NCI-H2081 (cell line): ENCODE results near the gene BNIP1.
"Not testable (repeated sequence)": the region's sequence is repeated elsewhere in the genome, so short reads cannot be mapped to it uniquely, and the experiment has no call there.

ENCODE experiments used
- DNase-seq, 2 experiments: peaks; one replicate each; lab custom pipeline; 2025; lab: John Stamatoyannopoulos, UW

Gene BNIP1, protein sequence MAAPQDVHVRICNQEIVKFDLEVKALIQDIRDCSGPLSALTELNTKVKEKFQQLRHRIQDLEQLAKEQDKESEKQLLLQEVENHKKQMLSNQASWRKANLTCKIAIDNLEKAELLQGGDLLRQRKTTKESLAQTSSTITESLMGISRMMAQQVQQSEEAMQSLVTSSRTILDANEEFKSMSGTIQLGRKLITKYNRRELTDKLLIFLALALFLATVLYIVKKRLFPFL

DNA sequence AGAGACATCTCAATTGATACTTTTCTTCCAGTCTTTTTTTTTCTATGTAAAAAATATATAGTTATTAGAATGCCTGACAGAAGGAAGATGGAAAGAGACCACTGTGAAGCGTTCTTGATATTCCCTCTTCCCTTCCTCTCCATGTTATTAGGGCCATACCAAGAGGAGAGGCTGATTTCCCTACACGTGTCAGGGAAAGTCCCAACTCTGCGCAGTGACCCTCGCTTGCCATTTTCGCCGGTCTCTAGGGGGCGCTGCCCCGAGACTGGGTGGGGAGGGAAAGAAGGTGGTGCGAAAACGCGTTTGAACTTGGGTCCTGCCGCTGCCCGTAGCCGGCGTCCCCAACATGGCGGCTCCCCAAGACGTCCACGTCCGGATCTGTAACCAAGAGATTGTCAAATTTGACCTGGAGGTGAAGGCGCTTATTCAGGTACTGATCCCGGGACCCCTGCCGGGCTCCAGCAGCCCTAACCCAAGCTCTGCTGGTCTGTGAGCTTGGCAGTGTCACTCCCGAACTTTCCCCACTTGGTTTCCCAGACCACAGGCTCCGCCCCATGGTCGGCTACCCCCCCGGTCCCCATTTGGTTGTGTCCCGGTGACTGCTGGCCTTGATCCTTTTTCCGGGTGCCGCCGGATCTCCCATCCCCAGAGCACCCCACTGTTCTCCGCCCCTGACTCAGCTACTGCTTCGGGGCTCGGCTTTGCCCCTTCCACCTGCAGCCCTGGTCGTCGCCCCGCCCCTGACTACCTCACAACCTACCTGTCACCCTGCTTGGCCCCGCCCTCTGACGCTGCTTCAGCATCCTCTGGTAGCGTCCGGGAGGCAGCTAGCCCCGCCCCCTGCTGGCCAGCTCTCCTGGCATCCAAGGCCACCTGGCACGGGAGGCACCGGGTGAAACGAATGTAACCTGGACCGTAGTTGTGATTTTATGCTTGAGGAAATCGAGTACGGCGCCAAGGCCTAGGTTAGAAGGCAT lies at the start of gene BNIP1:
BNIP1 (plus strand) TSS at position 332 of the 977 bp plus-strand sequence; CDS start at position 347, 15 bp downstream.
- peak; percentile 95 for DNase-seq

DNA sequence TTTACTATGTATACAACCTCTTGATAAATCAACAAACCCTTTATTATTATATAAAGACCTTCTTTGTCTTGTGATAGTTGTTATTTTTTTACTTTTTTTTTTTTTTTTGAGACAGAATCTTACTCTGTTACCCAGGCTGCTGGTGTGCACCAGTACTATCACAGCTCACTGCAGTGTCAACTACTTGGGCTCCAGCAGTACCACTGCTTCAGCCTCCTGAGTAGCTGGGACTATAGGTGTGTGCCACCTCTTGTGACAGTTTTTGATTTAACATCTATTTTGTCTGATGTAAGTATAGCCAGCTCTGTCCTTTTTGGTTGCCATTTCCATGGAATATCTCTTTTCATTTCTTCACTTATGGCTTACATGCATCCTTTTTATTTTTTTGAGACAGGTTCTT lies 45.5 kb upstream of the BNIP1 start:
- no peak for DNase-seq

DNA sequence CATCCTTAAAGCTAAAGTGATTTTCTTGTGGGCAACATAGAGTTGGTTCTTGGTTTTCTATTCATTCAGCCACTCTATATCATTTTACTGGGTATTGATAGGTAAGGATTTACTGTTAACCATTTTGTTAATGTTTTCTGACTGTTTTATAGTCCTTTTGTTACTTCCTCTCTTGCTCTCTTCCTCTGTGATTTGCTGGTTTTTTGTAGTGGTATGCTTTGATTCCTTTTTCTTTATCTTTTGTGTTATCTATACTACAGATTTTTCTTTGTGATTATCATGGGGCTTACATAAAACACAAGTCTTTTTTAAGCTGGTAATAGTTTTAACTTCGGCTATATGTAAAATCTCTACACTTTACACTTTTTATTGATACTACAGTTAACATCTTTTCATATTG lies 44.9 kb upstream of the BNIP1 start:
- DNase-seq = no peak

DNA sequence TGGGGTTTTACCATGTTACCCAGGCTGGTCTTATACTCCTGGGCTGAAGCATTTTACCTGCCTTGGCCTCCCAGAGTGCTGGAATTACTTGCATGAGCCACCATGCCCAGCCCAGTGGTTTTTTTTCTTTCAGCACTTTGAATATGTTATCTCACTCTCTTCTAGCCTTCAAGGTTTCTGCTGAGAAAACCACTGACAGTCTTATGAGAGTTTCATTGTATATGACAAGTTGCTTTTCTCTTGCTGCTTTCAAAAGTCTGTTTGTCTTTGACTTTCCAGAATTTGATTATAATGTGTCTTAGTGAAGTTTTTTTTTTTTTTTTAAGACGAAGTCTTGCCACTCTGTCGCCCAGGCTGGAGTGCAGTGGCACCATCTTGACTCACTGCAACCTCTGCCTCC lies 43.1 kb upstream of the BNIP1 start:
- no peak for DNase-seq

DNA sequence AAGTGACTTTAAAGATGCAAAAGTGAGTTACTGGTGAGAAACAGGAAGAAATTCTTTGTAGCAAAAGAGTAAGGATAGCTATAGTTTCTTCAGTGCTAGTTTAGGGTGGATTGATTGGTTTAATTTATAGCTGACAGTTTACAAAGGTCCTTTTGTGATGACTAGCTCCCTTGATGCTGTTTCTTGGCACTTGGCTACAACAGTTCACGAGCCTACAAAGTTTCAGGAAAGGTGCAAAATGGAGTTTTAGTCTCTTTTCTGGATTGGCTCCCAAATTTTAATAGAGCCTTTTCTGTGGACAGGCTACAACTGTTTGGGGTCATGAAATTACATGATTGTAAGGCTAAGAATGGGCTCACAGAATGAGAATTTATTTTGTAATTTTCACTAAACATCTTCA lies 40.9 kb upstream of the BNIP1 start:
- no peak for DNase-seq

DNA sequence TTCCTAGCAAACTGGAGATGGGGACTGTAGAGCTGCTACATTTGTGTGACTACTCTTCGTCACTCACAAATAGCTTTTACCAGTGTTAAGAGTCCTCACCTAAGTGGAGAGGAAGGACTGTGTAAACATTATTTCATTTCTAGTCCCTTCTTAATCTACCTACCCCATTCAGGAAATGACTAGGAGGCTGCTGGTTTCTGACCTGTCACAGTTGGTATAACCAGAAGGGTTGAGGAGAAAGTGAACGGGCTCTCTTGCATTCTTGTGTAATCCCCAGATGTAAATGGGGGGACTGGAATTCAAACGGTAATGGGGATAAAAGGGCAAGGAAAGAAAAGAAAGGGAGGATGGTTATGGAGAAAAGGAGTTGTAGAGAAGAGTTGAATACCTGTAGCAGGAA lies 35.4 kb upstream of the BNIP1 start:
- no peak for DNase-seq

DNA sequence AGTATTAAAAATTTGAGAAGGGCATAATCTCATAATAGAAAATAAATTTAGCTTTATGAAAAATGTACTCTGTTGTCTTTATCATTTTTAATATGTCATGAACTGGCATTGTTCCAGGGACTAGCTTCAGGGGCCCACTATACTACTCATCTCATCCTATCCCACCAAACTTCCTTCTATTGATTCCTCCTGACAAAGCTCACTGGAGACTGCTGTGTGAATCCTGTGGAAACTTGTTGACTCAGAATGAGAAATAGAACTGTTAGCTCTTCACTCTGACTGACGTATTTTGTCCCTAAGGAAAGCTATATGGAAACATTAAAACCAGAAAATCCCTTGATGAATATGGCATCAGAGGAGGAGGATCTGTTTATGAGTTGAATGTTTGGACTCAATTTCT lies 29.8 kb upstream of the BNIP1 start:
- DNase-seq = no peak

DNA sequence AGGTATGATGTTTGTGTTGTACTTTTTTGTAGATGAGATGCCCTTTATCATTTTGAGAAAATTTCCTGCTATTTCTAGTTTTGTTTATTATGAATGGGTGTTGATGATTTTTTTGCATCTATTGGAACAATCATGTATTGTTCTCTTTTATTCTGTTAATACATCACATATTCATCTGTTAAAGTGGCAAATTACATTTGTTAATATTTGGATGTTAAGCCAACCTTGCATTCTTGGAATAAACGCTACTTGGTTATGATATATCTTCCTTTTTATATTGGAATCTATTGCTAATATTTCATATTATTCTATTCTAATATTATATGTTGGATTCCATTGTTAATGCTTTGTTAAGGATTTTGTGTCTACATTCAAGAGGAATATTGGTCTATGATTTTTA lies 24.6 kb upstream of the BNIP1 start:
- DNase-seq = no peak

DNA sequence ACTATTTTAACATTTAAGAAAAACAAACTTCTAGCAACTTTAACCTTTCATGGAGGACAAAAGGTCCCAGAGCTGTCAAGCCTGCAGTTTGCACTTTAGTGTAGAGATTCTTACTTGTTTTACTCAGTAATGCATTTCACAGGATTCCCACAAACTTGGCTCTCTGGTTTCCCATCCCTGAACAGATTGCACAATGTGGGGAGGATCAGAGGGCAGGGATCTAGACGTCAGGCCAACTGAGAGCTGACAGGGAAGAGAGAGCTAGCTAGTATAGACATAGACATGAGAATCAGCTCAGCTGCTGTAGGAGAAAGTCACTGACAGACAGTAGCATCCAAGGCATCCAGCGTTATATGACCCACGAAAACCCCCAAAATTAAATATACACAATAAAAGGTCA lies 20.9 kb upstream of the BNIP1 start:
- DNase-seq = no peak

DNA sequence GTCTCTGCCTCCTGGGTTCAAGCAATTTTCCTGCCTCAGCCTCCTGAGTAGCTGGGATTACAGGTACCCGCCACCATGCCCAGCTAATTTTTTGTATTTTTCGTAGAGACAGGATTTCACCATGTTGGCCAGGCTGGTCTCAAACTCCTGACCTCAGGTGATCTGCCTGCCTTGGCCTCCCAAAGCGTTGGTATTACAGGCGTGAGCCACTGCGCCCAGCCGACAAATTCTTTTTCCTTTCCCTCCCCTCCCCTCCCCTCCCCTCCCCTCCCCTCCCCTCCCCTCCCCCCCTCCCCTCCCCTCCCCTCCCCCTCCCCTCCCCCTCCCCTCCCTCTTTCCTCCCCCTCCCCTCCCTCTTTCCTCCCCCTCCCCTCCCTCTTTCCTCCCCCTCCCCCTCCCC lies 12.2 kb upstream of the BNIP1 start:
- not testable (repeated sequence) for DNase-seq

DNA sequence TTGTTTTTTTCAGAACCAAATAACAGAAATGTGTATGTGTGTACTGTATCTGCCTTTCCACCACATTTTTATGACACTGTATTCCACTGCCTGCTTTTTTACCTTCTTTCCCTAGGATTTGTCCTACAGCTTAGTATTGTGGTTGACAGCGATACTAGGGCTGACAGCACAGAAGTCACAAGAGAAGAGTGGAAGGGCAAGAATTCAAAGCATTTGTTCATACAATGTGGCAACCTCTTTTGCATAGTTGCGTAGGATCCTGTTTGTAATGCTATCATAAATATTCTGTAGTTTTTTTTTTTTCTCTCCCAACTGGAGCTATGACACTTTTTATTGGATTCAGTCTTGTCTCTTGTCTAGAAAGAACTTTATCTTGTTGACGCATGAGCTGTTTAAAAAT lies 5.6 kb upstream of the BNIP1 start:
- DNase-seq = no peak

DNA sequence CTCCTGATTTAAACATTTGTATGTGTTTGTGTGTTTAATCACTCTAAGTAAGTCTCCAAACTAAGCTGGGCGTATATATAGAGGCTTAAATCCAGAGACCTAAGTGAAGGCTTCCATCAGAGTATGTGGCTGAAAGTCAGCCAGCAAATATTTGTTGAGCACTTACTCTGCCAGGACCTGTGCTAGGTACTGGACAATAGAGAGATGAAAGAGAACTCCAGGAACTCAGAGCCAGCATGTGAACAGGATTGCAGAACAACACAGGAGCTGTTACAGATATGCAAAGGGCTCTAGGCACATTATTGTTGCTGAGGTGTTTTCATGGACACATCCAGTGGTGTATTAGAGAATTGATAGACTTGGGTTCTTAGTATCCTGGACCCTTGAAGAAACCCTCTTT lies 4.7 kb upstream of the BNIP1 start:
- DNase-seq = no peak

DNA sequence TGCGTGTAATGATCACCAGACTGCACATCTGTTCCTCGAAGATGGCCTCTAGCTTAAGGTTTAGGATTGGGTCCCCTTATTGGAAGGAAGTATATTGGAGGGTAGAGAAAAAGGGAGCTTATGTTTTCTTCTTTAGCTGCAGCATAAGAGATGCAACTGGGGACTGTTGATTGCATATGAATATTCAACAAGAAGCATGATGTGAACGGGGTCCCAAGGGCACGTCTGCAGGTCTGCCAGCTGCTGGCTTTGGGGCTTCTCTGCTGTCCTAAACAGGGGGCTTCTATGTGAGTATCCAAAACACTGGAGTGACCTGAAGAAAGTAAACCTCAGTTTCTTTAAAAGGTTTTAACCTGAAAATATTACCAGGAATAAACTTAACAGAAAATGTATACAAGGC lies 3.6 kb upstream of the BNIP1 start:
- no peak for DNase-seq

DNA sequence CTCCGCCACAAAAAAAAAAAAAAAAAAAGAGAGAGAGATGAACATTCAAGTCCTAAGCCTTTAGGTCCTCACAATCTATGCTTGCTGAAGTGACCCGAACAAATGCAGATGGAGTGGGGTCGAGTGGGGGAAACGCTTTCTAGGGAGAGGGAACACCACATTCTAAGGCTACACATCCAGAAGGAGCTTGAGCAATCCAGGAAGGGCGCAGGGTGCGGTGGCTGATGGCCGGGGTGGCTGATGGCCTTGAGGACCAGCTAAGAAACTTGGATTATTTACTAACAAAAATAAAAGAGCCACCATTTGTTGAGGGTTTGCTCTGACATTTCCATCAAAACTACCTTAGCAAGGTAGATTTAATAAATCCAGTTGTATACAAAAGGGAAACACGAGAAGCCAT lies 764 bp upstream of the BNIP1 start:
- DNase-seq = no peak

DNA sequence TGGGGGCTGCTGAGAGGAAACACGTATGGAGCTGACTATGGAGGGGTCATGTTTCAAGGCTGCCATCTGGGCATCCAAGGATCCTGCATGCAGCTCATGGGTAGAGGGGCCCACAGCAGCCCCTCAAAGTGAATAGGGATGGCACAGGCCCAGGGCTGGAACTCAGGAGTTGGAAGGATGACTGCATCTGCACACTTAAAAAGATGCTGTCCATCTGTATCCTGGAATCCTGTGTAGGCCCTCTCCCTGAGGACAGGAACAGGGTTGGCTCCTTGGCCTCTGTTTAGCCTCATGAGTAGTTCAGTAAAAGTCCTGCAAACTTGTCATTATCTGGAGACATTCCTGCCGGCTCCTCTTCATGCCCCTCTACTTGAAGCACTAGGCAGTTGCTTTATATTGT lies 4.0 kb downstream of the BNIP1 start:
- DNase-seq = no peak

DNA sequence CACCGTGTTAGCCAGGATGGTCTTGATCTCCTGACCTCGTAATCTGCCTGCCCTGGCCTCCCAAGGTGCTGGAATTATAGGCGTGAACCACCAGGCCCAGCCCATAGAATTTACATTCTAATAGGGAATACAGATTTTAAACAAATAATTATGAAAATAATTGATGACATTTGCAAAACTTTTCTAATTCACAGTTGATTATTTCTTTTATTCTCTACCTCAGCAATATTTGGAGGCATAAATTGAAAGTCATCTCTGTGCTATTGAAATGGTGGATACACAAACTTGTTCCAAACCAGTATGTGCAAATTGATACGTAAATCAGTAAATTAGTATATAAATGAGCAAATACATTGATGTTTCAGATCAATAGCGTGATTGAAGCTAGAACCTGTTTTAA lies 8.2 kb downstream of the BNIP1 start:
- DNase-seq = no peak

DNA sequence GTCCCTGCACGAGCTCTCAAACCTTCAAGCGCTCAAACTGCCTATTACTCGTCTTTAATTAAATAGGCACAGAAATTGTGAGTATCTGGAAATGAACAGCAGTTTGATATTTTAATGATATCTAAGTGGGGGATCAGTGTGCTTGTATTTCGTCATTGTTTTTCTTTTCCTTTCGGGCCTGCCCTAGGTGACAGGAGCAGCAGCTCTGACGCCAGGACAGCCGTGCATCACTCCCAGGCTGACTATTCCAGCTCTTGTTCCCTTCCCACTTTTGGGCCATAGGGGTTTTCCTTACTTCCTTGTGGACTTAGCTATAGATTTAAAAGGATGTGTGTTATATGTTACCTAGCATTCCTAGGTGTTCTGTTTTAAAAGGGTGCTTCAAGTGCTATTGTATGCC lies 9.5 kb downstream of the BNIP1 start:
- DNase-seq = no peak

DNA sequence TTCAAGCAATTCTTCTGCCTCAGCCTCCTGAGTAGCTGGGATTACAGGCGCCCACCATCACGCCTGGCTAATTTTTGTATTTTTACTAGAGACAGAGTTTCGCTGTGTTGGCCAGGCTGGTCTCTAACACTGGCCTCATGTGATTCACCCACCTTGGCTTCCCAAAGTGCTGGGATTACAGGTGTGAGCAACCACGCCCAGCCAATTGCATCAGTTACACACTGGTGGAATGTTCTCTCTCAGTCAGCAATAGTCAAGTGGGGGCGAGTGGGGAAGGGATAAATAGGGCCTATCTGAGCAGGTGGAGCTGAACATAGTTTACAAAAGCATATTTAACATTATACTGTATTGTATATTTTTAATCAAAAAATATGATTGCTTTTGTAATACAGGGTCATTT lies 10.3 kb downstream of the BNIP1 start:
- not testable (repeated sequence) for DNase-seq

DNA sequence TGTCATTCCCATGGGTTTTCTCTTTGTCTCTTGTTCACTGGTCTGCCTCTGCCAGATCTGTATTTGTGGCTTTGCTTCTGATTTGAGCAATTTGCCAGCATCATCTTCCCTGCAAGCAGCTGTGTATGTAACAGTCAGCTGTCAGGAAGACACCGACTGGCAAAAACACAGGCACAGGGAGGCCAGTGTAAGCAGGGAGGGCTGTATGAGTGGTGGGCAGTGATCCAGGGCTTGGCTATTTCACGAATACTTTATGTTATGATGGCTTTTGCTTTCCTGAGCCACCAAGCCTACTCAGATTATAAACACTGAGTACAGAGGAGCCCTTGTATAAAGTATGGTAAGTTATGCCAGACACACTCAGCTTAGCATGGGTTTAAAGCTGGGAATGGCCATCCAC lies 11.6 kb downstream of the BNIP1 start:
- DNase-seq = no peak

DNA sequence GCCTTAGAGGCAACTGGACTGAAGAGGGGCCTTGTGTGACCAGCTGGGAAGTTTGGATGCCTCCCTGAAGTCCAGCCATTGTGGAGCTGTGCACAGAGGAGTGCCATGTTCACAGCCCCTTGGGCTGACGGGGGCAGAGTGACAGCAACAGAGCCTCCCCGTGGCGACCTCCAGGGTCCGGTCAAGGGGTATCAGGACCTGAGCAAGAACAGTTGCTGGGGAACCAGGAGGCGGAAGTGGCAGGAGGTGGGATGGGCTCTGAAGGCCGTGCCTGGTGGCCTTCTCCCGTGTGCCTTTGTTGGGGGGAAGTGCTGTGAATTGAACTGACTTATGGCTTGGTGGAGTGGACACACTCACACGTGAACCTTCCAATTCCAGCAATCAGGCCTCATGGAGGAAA lies 14.0 kb downstream of the BNIP1 start:
- DNase-seq = no peak

DNA sequence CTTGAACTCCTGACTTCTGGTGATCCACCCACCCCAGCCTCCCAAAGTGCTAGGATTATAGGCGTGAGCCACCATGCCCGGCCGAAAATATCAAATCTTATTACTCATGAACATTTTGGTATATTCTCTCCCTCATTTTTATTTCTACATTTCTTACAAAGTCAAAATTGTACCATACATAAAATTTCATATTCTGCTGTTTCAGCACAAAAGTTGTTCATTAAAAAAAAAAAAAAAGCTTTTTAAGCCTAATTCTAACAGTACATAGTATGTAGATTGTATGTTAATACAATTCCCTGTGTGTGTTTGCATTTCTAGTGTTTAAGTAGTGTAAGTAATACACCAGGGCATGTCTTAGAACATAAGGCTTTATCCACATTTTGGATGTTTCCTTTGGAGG lies 14.9 kb downstream of the BNIP1 start:
- no peak for DNase-seq

DNA sequence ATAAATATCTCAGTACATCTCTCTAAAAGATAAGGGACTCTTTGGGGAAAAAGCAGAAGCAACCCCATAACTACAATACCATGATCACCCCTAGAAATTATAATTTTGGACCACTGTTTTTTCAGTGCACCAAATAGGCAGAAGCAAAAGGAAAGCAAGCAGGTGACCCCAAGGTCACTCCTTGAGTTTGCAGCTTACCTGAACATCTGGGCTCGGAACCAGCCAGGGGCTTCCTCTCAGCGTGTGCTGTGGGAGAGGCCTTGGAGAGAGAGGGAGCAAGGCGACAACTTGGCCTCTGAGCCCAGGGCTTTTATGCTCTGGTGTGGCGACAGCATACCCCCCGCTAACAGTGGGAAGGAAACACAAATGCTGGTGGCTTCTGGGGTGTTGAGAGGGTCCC lies 16.8 kb downstream of the BNIP1 start:
- DNase-seq = no peak

DNA sequence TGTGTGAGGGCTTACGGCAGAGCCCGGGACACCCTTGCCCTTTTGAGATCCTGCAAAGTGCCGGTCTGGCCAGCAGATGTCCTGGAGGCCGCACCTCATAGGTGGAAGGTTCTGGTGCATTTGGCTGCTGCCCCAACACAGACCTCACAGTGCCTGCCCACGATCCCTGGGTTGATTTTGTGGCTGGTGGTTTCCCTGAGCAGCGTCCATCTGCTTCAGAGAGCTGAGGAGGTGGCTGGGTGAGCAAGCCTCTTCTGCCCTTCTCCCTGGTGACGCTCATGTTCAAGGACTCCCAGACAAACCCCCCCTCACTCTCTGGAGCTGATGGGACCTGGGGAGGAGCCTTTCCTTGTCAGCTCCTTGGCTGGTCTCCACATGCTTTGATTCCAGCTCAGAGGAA lies 18.9 kb downstream of the BNIP1 start:
- no peak for DNase-seq
